Kidney capillary endothelial cell (primary cell): ENCODE results near the gene NOM1.
A peak's percentile ranks its signal among the peaks of the same experiment; 100 is the strongest.
"Not testable (repeated sequence)": the region's sequence is repeated elsewhere in the genome, so short reads cannot be mapped to it uniquely, and the experiment has no call there.

Experiments used
- DNase-seq: peaks from one replicate; pipeline ENCODE4 v3.0.0-alpha.2; 2018; ENCODE audit warnings: low spot score

The NOM1 gene

DNA sequence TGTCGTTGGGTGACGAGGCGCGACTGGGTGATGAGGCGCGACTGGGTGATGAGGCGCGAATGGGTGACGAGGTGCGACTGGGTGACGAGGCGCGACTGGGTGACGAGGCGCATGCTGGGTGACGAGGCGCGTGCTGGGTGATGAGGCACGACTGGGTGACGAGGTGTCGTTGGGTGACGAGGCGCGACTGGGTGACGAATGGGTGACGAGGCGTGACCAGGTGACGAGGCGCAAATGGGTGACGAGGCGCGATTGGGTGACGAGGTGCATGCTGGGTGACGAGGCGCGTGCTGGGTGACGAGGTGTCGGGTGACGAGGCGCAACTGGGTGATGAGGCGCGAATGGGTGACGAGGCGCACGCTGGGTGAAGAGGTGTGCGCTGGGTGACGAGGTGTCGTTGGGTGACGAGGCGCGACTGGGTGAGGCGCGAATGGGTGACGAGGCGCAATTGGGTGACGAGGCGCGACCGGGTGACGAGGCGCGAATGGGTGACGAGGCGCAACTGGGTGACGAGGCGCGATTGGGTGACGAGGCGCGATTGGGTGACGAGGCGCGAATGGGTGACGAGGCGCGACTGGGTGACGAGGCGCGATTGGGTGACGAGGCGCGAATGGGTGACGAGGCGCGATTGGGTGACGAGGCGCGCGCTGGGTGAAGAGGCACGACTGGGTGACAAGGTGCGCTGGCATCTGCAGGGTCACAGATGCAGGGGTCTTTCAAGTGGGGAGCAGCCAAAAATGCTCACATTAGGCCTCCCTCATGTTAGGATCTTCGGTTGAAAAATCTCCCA, 7.9 kb upstream of the NOM1 start:
- no peak for DNase-seq

DNA sequence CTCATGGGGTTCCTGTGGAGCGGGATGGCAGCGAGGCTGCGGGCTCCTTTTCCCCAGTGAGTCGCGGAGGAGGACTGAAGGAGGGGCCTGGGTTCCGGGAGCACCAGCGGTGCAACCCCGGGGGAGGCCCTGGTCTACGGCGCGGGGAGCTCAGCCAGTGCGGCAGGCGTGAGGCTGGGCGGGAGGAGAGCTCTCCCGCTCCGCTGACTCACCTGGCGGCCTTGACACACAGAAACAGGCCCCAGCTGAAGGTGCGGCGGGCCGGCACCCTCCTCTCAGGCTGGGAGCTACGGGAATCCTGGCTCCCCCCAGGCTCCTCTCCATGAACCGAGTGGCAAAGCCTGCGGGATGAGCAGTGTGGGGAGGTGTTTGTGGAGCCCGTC, 6.8 kb upstream of the NOM1 start:
- DNase-seq = no peak

DNA sequence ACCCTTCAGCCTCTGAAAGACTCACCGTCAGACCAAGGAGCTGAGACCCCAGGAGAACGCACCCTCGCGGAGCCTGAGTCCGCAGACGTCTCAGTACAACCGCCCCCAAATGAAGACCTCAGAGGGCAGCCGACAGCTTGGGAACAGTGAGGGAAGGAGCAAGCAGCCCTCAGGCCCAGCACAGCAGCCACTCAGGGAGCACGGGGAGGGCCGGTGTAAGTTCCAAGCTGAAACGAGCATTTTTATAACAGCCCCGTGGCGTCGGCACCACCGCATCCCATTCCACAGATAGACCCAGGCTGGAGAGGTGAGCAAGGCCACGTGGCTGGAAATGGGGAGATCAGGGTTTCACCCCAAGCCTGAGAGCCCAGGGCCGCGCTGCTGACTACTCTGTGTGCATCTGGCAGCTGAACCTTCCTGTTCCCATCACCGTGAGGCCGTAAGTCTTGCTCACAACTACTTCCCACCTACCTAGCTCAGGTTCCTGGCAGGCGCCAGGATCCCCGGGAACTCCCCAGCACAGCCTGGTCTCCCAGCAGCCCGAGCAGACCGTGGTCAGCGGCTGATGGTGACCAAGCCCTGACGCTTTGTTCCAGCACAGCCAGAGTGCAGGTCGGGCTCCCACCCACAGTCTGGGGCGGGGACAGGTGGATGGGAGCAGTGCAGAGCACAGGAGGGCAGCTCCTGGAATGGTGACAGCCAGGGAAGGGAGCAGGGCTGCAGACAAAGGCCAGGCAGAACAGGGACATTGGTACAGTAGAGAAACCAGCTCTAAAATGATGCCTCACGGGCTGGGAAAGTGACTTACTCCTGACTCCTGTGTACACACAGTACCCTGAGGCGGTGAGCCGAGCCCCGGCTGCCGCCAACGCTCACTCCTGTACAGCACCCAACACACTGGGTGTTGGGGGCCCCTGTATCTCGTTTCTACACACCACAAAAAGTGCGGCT, 6.1 kb upstream of the NOM1 start:
- no peak for DNase-seq

DNA sequence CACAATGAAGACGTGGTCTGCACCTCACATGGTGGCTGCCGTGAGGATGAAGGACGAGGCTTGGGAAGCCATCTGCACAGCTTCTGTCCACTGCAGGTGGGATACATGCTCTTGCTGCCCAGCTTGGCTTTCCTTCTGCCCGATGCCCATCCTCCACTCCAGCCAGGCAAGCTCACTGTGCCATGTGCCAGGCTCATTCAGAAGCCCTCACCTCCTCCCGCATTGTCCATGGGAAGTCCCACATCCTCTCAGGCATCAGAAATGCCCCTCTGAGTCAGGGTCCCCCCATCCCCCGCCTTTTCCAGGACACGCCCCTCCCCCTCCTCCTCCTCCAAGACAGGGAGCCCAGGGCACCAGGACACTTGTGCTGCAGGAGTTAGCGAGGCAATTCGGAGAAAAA, 4.6 kb upstream of the NOM1 start:
- no peak for DNase-seq

DNA sequence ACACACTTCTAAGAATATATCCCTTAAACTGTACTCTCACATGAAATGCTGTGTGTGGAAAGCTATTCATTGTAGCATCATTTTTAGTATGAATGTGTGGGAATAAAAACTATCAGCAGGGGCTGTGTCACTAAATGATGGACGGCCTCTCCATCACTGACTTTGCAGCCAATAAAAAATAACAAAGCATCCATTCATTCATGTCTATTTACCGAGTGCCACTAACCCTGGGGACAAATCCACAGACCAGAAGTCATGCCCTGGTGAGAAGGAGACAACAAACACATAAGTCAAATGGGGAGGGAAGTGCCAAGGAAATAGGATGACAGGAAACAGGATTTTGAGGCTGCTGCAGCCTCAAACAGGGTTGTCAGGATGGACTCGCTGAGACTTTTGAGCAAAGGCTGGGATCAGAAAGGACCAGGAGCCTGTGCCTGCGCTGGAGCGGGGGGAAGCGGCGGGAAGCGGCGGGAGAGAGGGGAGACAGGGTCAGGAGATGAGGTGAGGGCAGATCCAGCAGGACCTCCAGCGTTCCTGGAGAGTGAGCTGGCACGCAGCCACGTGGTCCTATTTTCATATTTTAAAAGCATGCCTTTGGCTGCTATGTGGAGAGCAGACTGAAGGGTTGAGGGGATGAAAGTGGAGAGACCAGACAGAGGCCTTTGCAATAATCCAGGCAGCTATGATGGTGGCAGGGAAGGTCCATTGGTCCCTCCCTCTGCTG, 2.2 kb upstream of the NOM1 start:
- peak; percentile 25 for DNase-seq

DNA sequence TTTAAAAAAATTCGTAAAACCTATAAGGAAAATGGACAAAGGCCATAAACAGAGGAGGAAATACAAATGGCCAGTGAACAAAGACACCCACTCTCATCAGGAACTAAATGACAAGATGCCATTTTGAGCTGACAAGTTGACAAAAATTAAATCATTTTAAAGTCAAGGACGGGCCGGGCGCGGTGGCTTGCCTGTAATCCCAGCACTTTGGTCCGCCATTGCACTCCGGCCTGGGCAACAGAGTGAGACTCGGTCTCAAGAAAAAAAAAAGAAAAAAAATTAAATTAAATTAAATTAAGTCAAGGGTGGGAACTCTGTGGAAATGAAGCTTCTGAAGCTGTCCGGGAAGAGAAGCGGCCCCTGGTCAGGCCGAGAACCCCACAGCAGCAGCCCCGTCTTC, 1.2 kb upstream of the NOM1 start:
- DNase-seq = no peak

DNA sequence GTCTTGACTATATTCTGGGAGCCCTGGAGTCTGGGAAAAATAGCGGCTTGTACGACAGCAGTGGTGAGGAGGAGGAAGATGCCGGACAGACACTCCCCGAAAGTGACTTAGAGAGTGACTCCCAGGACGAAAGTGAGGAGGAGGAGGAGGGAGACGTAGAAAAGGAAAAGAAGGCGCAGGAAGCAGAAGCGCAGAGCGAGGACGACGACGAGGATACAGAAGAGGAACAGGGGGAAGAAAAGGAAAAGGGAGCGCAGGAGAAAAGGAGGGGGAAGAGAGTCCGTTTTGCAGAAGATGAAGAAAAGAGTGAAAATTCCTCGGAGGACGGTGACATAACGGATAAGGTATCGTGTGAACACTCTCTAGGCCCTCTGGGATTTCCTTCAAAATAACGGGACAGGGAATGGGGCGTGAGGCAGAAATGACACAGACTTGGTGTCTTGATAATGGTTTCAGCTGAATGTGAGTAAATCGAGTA, 908 bp downstream of the NOM1 start:
- peak; percentile 40 for DNase-seq

DNA sequence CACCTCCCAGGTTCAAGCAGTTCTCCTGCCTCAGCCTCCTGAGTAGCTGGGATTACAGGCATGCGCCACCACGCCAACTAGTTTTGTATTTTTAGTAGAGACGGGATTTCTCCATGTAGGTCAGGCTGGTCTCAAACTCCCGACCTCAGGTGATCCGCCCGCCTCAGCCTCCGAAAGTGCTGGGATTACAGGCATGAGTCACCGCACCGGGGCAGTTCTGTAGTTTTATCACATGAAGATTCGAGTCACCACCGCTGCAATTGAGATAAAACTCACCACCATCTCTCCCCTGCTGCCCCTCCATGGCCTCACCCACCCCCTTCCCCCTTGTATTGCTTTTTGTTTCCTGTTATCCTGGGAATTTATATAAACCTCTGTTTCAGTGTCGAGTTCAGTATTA, 3.7 kb downstream of the NOM1 start:
- DNase-seq = not testable (repeated sequence)

DNA sequence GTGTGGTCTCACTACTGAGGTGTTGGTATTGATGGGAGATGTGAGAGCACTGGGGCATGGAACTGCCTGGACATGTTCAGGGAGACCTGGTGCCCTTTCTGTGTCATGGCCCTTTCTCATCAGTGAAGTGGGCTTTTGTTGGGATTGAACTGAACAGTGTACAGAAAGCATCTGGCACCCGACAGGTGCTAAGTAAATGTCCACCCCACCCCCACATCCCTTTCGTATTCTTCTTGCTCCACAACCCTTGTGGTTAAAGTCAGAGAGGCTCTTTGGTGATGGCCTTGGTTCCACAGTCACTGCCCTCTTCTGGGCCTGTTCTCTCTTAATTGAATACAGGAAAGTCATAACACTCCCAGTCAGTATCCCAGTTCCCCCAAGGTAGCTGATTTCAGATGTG, 5.4 kb downstream of the NOM1 start:
- DNase-seq = no peak

DNA sequence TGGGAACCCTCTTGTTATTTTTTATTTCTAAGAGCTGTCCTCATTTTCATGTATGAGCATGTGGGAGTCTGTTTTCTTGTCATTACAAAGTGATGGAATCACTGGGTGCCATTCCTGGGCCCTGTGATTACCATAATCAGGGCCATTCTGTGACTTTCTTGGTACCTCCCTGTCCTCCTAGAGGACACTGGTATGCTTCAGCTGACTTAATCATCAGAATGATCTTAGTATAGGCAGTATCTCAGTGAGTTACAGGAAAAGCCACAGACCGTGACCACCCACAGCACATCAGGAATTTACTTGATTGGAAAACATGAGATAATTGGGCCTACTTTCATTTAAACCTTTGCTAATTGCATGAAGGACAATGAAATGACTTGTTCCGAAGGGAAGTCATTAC, 7.2 kb downstream of the NOM1 start:
- no peak for DNase-seq

DNA sequence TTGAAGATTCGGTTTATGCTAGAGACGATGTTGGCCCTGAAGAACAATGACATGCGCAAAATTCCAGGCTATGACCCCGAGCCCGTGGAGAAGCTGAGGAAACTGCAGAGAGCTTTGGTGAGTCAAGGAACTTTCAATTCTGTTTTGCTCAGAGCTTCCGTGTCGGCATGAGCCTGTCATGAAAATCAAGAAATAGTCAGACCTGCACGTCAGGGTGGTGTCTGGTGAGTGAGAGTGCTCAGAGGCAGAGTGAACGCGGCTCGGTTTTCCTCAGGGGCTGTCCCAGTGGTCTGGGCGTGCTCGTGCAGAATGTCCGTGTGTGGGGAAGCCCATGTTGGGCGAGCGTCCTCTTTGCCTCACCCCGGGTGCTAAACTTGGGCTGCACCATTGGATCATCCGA, 12.6 kb downstream of the NOM1 start:
- no peak for DNase-seq

DNA sequence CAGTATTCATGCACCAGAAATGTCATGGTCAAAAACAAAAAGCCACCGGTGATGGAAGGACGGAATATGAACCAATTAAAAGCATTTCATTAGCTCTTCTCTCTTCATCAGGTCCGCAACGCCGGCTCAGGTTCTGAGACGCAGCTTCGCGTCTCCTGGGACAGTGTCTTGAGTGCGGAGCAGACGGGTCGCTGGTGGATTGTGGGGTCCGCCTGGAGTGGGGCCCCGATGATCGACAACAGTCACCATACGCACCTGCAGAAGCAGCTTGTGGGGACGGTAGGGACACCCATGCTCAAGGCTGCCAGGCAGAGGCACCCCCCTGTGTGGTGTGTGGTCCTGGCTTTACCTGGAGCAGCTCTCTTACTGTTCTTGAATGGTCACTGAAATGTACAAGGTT, 13.4 kb downstream of the NOM1 start:
- DNase-seq = no peak

DNA sequence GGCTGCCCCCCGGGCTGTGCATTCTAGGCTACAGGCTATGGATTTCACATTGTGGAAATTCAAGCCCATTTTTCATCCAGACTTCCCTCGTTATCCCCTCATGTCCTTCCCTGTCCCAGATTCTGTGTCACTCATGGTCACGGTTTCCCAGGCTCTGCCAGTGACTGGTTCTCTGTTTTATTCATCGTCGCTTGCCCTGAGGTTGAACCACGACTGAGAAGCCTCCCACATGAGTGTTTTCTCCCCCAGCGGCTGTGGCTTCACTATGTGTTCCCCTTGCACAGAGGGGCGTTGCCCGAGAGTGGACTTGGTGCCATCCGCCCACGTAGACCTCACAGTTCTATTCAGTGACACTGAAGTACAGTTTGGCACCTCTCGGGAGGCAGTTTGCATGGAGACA, 14.0 kb downstream of the NOM1 start:
- DNase-seq = no peak

DNA sequence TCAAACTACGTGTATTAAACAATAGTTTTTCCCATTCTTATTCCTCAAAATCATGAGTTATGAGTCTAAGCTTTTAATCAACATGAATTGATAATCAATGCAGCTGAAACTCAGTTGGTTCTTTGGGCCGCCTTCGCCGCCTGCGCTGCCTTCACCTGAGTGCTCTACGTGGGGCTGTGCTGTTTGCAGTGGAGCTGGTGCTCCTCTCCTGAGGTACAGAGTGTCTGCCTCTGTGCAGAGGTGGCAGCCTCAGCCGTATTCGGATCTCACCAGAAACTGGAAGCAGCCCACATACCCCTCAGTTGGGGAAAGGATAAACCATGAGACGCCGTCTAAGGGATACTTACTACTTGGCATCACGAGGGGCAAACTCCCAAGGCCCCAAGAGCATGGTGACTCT, 15.5 kb downstream of the NOM1 start:
- no peak for DNase-seq

DNA sequence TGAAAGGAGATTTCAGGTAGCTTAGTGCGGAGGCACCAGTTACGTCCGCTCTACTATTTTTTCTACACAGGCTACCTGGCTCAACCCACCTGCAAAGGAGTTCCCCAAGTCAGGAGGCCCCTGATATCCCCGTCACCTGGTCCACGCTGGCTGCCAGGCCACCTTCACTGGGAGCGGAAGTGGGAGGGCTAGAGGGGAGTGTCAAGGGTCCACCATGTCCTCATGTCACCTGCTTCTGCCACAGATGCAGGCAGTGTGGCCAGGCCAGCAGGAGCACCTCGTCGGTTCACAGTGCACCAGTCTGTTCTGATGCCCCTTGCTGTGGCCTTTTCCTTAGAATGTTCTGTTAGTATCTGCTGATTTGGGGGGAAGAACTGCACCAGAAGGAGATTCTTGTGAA, 16.9 kb downstream of the NOM1 start:
- no peak for DNase-seq

DNA sequence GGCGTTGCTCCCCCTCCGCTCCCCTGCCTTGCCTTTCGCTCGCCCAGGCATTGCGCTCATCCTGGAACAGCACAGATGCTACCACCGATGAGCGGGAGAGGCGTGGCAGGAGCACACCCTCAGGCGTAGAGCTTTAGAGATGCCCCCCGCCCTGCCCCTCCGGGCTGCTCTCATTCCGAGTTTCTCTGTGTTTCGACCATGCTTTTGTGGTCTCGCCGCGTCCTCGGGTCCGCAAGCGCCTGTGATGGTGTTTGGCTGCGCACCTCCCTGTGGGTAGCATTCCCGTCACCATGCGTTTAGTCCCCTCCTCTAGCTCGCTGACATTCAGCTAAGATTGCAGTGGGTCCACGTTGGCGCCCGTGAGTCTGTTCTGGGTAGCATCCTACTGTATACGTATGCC, 18.7 kb downstream of the NOM1 start:
- no peak for DNase-seq

DNA sequence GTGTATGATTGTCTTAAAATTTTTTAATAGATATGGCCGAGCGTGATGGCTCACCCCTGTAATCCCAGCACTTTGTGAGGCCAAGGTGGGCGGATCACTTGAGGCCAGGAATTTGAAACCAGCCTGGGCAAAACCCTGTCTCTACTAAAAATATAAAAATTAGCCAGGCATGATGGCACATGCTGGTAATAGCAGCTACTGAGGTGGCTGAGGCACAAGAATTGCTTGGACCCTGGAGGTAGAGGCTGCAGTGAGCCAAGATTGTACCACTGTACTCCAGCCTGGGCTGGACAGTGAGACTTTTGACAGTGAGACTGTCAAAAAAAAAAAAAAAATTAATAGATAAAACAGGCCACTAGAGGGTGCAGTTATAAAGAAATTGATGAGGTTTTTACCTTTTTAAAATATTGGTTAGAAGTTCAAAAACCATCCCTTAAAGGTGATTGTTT, 20.5 kb downstream of the NOM1 start:
- no peak for DNase-seq

DNA sequence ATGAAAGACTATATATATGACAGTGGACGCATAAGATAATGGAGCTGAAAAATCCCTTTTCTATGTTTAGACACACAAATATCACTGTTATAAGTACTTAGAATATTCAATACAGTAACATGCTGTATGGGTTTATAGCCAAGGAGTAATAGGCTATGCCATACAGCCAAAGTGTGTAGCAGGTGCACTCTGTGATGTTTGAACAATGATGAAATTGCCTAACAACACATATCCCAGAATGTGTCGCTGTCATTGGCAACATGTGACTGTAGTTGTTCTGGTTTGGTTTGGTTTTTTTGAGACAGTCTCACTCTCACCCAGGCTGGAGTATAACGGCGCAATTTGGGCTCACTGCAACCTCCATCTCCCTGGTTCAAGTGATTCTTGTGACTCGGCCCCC, 26.1 kb downstream of the NOM1 start:
- no peak for DNase-seq

DNA sequence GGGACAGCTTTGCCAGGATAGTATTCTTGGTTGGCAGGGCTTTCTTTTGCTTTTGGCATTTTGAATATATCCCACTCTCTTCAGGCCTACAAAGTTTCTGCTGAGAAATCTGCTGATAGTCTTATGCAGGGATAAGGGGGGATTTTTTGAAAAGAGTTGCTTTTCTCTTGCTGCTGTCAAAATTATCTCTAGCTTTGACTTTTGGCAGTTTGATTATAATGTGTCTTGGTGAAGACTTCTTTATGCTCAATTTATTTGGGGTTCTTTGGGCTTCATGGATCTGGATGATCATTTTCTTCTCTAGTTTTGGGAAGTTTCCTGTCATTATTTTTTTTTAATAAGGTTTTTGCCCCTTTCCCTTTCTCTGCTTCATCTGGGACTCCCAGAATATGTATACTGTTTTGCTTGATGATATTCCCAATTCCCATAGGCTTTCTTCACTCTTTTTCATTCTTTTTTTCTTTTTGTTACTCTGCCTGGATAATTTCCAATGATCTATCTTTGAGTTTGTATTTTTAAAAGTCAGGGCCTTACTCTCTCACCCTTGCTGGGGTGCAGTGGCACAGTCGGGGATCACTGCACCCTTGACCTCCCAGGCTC, 29.6 kb downstream of the NOM1 start:
- no peak for DNase-seq

DNA sequence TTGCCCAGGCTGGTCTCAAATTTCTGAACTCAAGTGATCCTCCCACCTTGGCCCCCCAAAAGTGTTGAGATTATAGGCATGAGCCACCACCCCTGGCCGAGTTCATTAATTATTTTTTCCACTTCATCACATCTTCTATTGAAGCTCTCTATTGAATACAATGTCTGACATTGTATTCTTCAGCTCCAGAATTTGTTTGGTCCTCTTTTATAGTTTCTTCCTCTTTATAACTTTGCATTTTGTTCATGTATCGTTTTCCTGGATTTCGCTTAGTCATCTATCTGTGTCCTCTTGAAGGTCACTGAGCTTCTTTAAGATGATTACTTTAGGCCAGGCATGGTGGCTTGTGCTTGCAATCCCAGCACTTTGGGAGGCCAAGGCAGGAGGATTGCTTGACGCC, 30.2 kb downstream of the NOM1 start:
- DNase-seq = no peak

DNA sequence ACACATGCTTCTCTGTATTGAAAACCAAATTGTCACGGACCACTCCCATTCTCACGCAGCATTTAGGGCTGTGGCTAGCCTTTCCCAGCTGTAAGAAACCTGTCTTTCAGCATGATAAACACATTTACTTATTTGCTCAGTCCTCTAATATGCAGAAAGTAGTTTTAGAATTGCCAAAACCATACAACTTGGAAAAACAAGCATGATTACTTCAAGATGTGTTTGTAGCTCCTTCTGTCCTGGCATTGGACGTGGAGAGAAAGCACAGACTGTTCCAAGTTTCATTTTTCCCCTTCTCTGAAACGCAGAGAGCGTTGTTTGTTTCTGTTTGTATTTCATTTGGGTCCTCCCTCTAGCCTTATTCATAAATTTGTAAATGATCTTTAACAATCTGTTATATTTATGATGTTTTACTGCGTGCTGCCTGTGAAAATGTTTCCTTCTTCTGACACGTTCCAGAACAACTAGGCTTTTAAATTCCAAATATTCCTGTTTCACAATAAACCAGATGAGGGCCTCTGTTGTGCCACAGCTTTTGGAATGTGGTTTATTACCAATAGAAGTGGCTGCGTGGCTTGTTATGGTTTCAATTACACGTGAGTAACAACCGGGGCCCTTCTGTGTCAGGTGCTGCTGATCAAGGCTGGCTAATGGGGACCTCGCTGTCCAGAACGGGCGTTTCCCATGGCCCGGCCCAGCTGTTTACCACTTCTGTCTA, 34.8 kb downstream of the NOM1 start:
- DNase-seq = no peak
